Heart right ventricle (tissue), 16 donors: ENCODE data around the gene RPL39L. TPM values are rescaled to one million over a fixed set of nuclear protein-coding genes. Genes with fewer than 3 reads are reported as not detected.

ENCODE experiments used
- ATAC-seq, 8 donors: fragments of 200-7000 bp; cut with Tn5 transposase; one replicate each; pipeline ENCODE4 v1.9.1; 2020; ENCODE audit warnings: mild to moderate bottlenecking in 8 of 8, moderate library complexity in 8 of 8, moderate number of reproducible peaks in 1 of 8
- DNase-seq, 2 donors: peaks; one replicate each; pipeline ENCODE4 v3.0.0-alpha.2; 2020
- H3K27ac ChIP-seq, 10 donors: fragments of 200-600 bp; sonication (generic) in 2 of 10; one replicate each; pipeline versions ENCODE4 v1.5.0 to v1.8.0; 2020 to 2022; ENCODE audit warnings: mild to moderate bottlenecking in 3 of 10
- H3K27me3 ChIP-seq, 7 donors: fragments of 200-600 bp; one replicate each; pipeline ENCODE4 v1.8.0; 2021 to 2022; ENCODE audit warnings: mild to moderate bottlenecking in 2 of 7
- H3K36me3 ChIP-seq, 9 donors: fragments of 200-600 bp; sonication (generic) in 1 of 9; one replicate each; pipeline versions ENCODE4 v1.5.0 to v1.8.0; 2020 to 2022; ENCODE audit warnings: mild to moderate bottlenecking in 2 of 9
- H3K4me1 ChIP-seq, 9 donors: fragments of 200-600 bp; sonication (generic) in 1 of 9; one replicate each; pipeline versions ENCODE4 v1.5.0 to v1.8.0; 2020 to 2022; ENCODE audit warnings: mild to moderate bottlenecking in 4 of 9
- H3K4me3 ChIP-seq, 10 donors: fragments of 200-600 bp; sonication (generic) in 2 of 10; one replicate each; pipeline versions ENCODE4 v1.5.0 to v1.8.0; 2020 to 2022; ENCODE audit warnings: mild to moderate bottlenecking in 7 of 10, moderate library complexity in 2 of 10
- H3K9me3 ChIP-seq, 11 donors: fragments of 200-600 bp in 10 of 11; sonication (generic) in 2 of 11; one replicate each; pipeline versions ENCODE4 v1.5.0 to v1.8.0; 2013 to 2022; ENCODE audit warnings: mild to moderate bottlenecking in 2 of 11, control low read depth in 1 of 11, moderate library complexity in 1 of 11
- CTCF ChIP-seq, 9 donors: fragments of 200-600 bp; sonication (generic) in 2 of 9; IDR thresholded peaks; one replicate each; pipeline versions ENCODE4 v1.5.0 to v1.8.0; 2021 to 2022; ENCODE audit warnings: antibody characterized with exemption in 9 of 9, mild to moderate bottlenecking in 5 of 9, moderate library complexity in 1 of 9
- WGBS, 2 donors: extraction: QIAGEN DNeasy Blood & Tissue Kit; methylation state at CpG; one replicate each; pipeline ENCODE4 v1.1.7; 2013; ENCODE audit warnings: inconsistent platforms in 1 of 2; 5-methylcytosine and 5-hydroxymethylcytosine counted together
- intact Hi-C, 10 donors: fragments of 100-400 bp; cut with DNase I; formaldehyde crosslinking; loops; one replicate each; pipeline versions ENCODE4 v1.11.1 to v1.14.2; 2022
- polyA plus RNA-seq, 2 donors: library from polyadenylated mRNA; stranded (reverse); fragments of 200-250 nt; gene quantifications; one replicate each; pipeline ENCODE4 v1.2.3, GENCODE V29; 2013
- total RNA-seq, 10 donors: library from RNA; stranded (reverse); fragmentation: NEBNext Ultra II Directional in 3 of 10; extraction: Animal tissue kit (Norgen Biotek cat#: 25700) in 3 of 10; gene quantifications; one replicate each; pipeline versions ENCODE4 v1.2.1 to v1.2.4, GENCODE V29; 2021 to 2023
- donor health status: Arrhythmogenic right ventricular cardiomyopathy.
- donor health status: ischemic (EF 13 %, LVEDD 7.1; RV severe dilation, severe dysfunction).
- donor health status: healthy with polysubstance abuse.
- donor health status: DM: no; HTN: yes; CAD: no.
- donor health status: DM: no; HTN: no; CAD: no.
- donor health status: ischemic (EF 25% LVEDD 6.9; RV normal size, moderate dysfunction).
- donor health status: ischemic (EF 25% LVEDD 5.7; RV mildly dilated, moderate dysfunction).
- donor health status: healthy.
- donor health status: DM: yes; HTN: yes; CAD: no.
- donor health status: Ischemic cardiomyopathy.
- donor health status: ischemic (EF 35%, LVEDD 5.7; RV mildly dilated, moderate dysfunction).
- donor health status: nonischemic (EF 11% LVEDD 7.7; RV severe dilation, severe dysfunction).
- donor health status: DM: yes; HTN: yes; CAD: no.
- donor health status: PGD.
- donor health status: ischemic (EF 29% LVEDD 5.4; RV normal size, mild dysfunction).
- donor health status: nonischemic (EF 23%, LVEDD 6.1; RV moderate dilation, normal function).

RPL39L gene
- total and polyA plus RNA-seq, 12 donors, result 0.44 to 17.8 (median 5.6) TPM

- intact Hi-C loops, result no loop called here
- TF ChIP-seq CTCF (IDR thresholded peaks at IDR 0.05), result no peak
Measured at GRCh38 chr3:187076297-187076696, 63.0 kb downstream of the RPL39L start.

DNA sequence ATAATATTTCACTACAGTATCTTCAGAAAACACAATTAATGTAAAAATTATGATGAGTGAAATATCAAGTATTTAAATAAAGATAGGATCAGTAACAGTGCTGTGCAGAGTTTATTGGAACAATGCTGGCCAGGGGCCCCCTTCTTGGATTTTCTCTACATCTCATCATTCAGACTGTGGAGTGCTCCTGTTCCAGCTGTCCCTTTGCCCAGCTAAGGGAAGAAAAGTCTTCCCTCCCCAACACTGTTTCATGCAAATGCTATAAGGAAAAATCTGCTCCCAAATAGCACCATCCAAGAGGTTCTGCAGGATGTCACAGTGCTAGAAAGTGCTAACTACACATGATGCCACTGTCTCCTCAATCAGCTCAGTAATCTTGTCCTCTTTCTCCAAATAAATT lies 64.5 kb downstream of the RPL39L start:
- no peaks in the 10 kb centered on the region for H3K27me3 ChIP-seq
- no peak for DNase-seq
- H3K4me3 ChIP-seq, result no peak overlapping the region
- H3K27ac ChIP-seq, result no peak overlapping the region
- peaks cover 0 to 86% (median 42%) of the 10 kb centered on the region in 9 donors for H3K36me3 ChIP-seq
- H3K4me1 ChIP-seq, result no peaks in the 10 kb centered on the region
- TF ChIP-seq CTCF (IDR thresholded peaks at IDR 0.05), result no peak
- intact Hi-C loops, result no loop called here
- H3K9me3 ChIP-seq, result peaks cover 0 to 2% (median 0%) of the 10 kb centered on the region in 11 donors
- no peak for ATAC-seq

More at GRCh38 chr3:187076297-187076696, 63.0 kb downstream of the RPL39L start:
- H3K36me3 ChIP-seq, result peaks cover 0 to 75% (median 42%) of the 10 kb centered on the region in 9 donors
- no peaks in the 10 kb centered on the region for H3K4me1 ChIP-seq
- DNase-seq (no peak), ATAC-seq (no peak)
- no peaks in the 10 kb centered on the region for H3K9me3 ChIP-seq
- H3K27ac ChIP-seq, result no peak overlapping the region
- no peaks in the 10 kb centered on the region for H3K27me3 ChIP-seq
- no peak overlapping the region for H3K4me3 ChIP-seq
- WGBS, 2 donors, result 91 to 95% methylated on average over 6 of the region's 6 CpGs

- WGBS, 2 donors, result 84 to 87% methylated on average over 5 of the region's 5 CpGs
- H3K36me3 ChIP-seq, result peaks cover 0 to 90% (median 42%) of the 10 kb centered on the region in 9 donors
- no peak for ATAC-seq
Measured at GRCh38 chr3:187073581-187074098, 65.7 kb downstream of the RPL39L start.

DNA sequence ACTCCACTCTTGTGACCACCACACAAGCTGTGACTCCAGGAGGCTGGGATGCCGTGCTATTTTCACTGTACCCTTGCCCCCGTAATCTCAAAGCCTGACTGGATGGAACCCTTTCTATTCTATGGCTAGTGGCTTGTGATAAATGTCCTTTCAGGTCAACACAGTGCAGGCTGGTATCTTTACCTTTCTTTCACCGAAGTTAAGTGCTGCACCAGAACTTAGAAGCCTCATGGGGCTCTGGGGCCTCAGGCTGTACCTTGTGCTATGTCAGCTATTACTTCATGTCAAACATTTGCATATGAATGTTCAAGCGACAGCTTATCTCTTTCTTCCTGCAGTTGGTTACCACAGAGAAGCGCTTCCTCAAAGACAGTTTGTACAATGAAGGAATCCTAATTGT lies 66.8 kb downstream of the RPL39L start:
- DNase-seq, result no peak
- intact Hi-C loops, result no loop called here
- Histone ChIP-seq H3K9me3 (peaks cover 0 to 6% (median 0%) of the 10 kb centered on the region in 11 donors), H3K4me1 (no peaks in the 10 kb centered on the region), H3K27me3 (no peaks in the 10 kb centered on the region), H3K27ac (no peak overlapping the region), H3K4me3 (no peak overlapping the region), H3K36me3 (peaks cover 0 to 90% (median 35%) of the 10 kb centered on the region in 9 donors)
- no peak for ATAC-seq
- TF ChIP-seq CTCF (IDR thresholded peaks at IDR 0.05), result no peak
- WGBS, 2 donors, result 69 to 80% methylated on average over 5 of the region's 5 CpGs

More at GRCh38 chr3:187073581-187074098, 65.7 kb downstream of the RPL39L start:
- H3K4me3 ChIP-seq, result no peak overlapping the region
- DNase-seq, result no peak
- H3K27me3 ChIP-seq, result no peaks in the 10 kb centered on the region
- no peak for TF ChIP-seq CTCF (IDR thresholded peaks at IDR 0.05)
- no peak overlapping the region for H3K27ac ChIP-seq
- intact Hi-C loops, result no loop called here
- H3K4me1 ChIP-seq, result no peaks in the 10 kb centered on the region
- peaks cover 0 to 6% (median 0%) of the 10 kb centered on the region in 11 donors for H3K9me3 ChIP-seq
